Keratinocyte (primary cell): ENCODE results near the gene MYRFL. TPM values are rescaled to one million over a fixed set of nuclear protein-coding genes. Genes with fewer than 3 reads are reported as not detected.
"Not testable (repeated sequence)": the region's sequence is repeated elsewhere in the genome, so short reads cannot be mapped to it uniquely, and the experiment has no call there.

Experiments
- DNase-seq: peaks from one replicate; pipeline ENCODE4 v3.0.0-alpha.2; 2011; ENCODE audit warnings: low read depth, missing footprints, low spot score
- FAIRE-seq: peaks from 2 replicates; lab custom pipeline; 2011; peaks lifted over from hg19 to GRCh38; lab: Jason Lieb, UNC
- H2AFZ ChIP-seq: 2 replicates; pipeline ENCODE4 v1.6.0; 2012; ENCODE audit warnings: low read length, control low read depth, inconsistent platforms; ENCODE audit not compliant: control insufficient read depth
- H3K27ac ChIP-seq: 2 replicates; pipeline ENCODE4 v1.5.1; 2011; ENCODE audit warnings: low read length; ENCODE audit not compliant: control insufficient read depth, insufficient read depth
- H3K27me3 ChIP-seq: 3 replicates; pipeline ENCODE4 v1.6.0; 2011; ENCODE audit warnings: low read length; ENCODE audit not compliant: control insufficient read depth, insufficient read depth; ENCODE audit errors: extremely low read depth
- H3K36me3 ChIP-seq, 2 experiments: 2 replicates in 1 of 2; 3 replicates in 1 of 2; pipeline ENCODE4 v1.5.1; 2011; ENCODE audit warnings: low read length in 2 of 2, mild to moderate bottlenecking in 1 of 2; ENCODE audit not compliant: control insufficient read depth in 2 of 2, insufficient read depth in 2 of 2; ENCODE audit errors: extremely low read depth in 1 of 2
- H3K4me1 ChIP-seq: 3 replicates; pipeline ENCODE4 v1.5.1; 2011; ENCODE audit warnings: low read length; ENCODE audit not compliant: control insufficient read depth, insufficient read depth; ENCODE audit errors: extremely low read depth
- H3K4me2 ChIP-seq: 3 replicates; pipeline ENCODE4 v1.6.0; 2011; ENCODE audit warnings: low read depth, low read length; ENCODE audit not compliant: control insufficient read depth, insufficient read depth; ENCODE audit errors: extremely low read depth
- H3K4me3 ChIP-seq, 3 experiments: fragments of 200-600 bp in 1 of 3; sonication (generic) in 1 of 3; 2 replicates in 2 of 3; 3 replicates in 1 of 3; pipeline ENCODE4 v1.5.1; 2011 to 2016; ENCODE audit warnings: low read length in 3 of 3, mild to moderate bottlenecking in 3 of 3, control low read depth in 2 of 3, inconsistent platforms in 1 of 3, low read depth in 1 of 3, mixed read lengths in 1 of 3, mixed run types in 1 of 3, moderate library complexity in 1 of 3; ENCODE audit not compliant: control insufficient read depth in 2 of 3, insufficient read depth in 2 of 3; ENCODE audit errors: extremely low read depth in 1 of 3
- H3K79me2 ChIP-seq: 2 replicates; pipeline ENCODE4 v1.6.0; 2012; ENCODE audit warnings: low read length; ENCODE audit not compliant: control insufficient read depth, insufficient read depth
- H3K9ac ChIP-seq: 3 replicates; pipeline ENCODE4 v1.6.0; 2011; ENCODE audit warnings: low read length; ENCODE audit not compliant: control insufficient read depth, insufficient read depth; ENCODE audit errors: extremely low read depth
- H3K9me1 ChIP-seq: 3 replicates; pipeline ENCODE4 v1.6.0; 2011; ENCODE audit warnings: low read length; ENCODE audit not compliant: control insufficient read depth, insufficient read depth; ENCODE audit errors: extremely low read depth
- H3K9me3 ChIP-seq: 2 replicates; pipeline ENCODE4 v1.5.1; 2012; ENCODE audit warnings: low read depth, low read length; ENCODE audit not compliant: control insufficient read depth
- H4K20me1 ChIP-seq: 3 replicates; pipeline ENCODE4 v1.6.0; 2011; ENCODE audit warnings: low read length; ENCODE audit not compliant: control insufficient read depth, insufficient read depth; ENCODE audit errors: extremely low read depth
- EZH2 ChIP-seq: IDR thresholded peaks from one replicate; pipeline ENCODE4 v1.6.1; 2012; ENCODE audit warnings: inconsistent platforms, mild to moderate bottlenecking, low read length, moderate library complexity
- dilution Hi-C: fragments of 300-500 bp; cut with MboI; formaldehyde crosslinking; loops from one replicate; pipeline ENCODE4 v1.7.0; 2020; ENCODE audit warnings: low sequenced_read_pairs; ENCODE audit not compliant: extremely low pct_ligation_motif_present
- polyA plus RNA-seq, 5 experiments: library from polyadenylated mRNA; depleted of rRNA in 3 of 5; stranded (reverse) in 3 of 5; stranded (forward) in 1 of 5; unstranded in 1 of 5; fragments of >200 nt; gene quantifications; 1 replicate in 1 of 5; 2 replicates in 3 of 5; 3 replicates in 1 of 5; pipeline versions ENCODE4 v1.2.1 to v1.2.3, GENCODE V29; 2011 to 2012; ENCODE audit warnings: missing spikeins in 2 of 5, low read depth in 1 of 5, low replicate concordance in 1 of 5
- TF ChIP-seq, protein P1 (sequence below), 3 experiments: IDR thresholded peaks in 1 of 3; conservative IDR thresholded peaks in 1 of 3; optimal IDR thresholded peaks in 1 of 3; 2 replicates in 2 of 3; 3 replicates in 1 of 3; pipeline versions ENCODE3 to v1.5.1; 2011; ENCODE audit warnings: low read length in 3 of 3, mild to moderate bottlenecking in 3 of 3, moderate library complexity in 2 of 3, control low read depth in 1 of 3, inconsistent platforms in 1 of 3; ENCODE audit not compliant: insufficient read depth in 2 of 3; ENCODE audit errors: extremely low read depth in 1 of 3

The MYRFL gene
- polyA plus RNA-seq, 1 donor (not counting 4 experiments of a cell fraction or from before 2014, with no cell fraction given) = 0.39 TPM

DNA sequence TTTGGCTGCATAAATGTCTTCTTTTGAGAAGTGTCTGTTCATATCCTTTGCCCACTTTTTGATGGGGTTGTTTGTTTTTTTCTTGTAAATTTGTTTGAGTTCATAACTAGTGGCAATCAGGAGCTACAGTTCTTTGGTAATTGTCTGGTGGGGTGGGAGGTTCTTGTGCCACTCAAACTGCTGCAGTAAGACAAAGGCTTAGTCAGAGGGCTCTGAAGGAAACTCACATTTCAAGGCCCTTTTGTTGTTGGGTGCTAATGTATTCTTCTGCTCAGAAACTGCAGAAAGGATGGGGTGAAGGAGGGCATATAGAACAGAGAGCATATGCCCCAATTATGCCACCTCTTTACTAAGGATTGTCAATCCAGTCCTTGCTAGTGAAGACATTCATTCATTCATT is 21.9 kb downstream of the MYRFL start:
- H3K27ac ChIP-seq = no peak overlapping the region
- H3K9me3 ChIP-seq = no peaks in the 10 kb centered on the region
- H3K79me2 ChIP-seq = no peaks in the 10 kb centered on the region
- no peaks in the 10 kb centered on the region for H3K9me1 ChIP-seq
- no peaks in the 10 kb centered on the region for H3K4me1 ChIP-seq
- H3K36me3 ChIP-seq = no peaks in the 10 kb centered on the region
- no peaks in the 10 kb centered on the region for H4K20me1 ChIP-seq
- TF ChIP-seq, protein P1, sequence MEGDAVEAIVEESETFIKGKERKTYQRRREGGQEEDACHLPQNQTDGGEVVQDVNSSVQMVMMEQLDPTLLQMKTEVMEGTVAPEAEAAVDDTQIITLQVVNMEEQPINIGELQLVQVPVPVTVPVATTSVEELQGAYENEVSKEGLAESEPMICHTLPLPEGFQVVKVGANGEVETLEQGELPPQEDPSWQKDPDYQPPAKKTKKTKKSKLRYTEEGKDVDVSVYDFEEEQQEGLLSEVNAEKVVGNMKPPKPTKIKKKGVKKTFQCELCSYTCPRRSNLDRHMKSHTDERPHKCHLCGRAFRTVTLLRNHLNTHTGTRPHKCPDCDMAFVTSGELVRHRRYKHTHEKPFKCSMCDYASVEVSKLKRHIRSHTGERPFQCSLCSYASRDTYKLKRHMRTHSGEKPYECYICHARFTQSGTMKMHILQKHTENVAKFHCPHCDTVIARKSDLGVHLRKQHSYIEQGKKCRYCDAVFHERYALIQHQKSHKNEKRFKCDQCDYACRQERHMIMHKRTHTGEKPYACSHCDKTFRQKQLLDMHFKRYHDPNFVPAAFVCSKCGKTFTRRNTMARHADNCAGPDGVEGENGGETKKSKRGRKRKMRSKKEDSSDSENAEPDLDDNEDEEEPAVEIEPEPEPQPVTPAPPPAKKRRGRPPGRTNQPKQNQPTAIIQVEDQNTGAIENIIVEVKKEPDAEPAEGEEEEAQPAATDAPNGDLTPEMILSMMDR (optimal IDR thresholded peaks at IDR 0.05 in 1 of 3, IDR thresholded peaks at IDR 0.05 in 1 of 3, conservative IDR thresholded peaks at IDR 0.05 in 1 of 3; ENCODE audit: extremely low read depth in 1 of 3, insufficient read depth in 2 of 3, low read length in 3 of 3) = no peak
- TF ChIP-seq EZH2 = no peak
- FAIRE-seq (no peak), DNase-seq (no peak)
- dilution Hi-C loops = no loop called here
- no peaks in the 10 kb centered on the region for H3K27me3 ChIP-seq
- H3K4me3 ChIP-seq = no peak overlapping the region
- no peak overlapping the region for H3K4me2 ChIP-seq
- H3K9ac ChIP-seq = no peak overlapping the region
- no peak overlapping the region for H2AFZ ChIP-seq

DNA sequence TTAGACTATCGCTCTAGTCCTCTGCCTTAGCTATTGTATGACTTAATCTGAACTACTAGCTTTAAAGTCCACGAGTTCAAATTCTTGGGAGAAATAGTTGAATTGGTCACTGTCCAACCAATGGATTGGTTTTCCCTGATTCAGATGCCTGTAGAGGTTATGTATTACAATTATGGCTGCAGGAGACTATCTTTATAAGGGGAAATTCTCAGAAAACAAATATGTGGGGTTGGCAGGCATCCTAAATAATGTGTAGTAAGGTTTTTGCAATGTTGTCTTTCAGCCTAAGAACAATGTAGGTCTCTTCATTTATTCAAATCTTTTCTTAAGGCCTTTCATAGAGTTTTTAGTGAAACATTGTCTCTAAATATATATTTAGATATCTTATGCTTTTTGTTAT is 26.9 kb downstream of the MYRFL start:
- Histone ChIP-seq H3K27ac (no peak overlapping the region), H4K20me1 (no peaks in the 10 kb centered on the region), H3K79me2 (no peaks in the 10 kb centered on the region), H2AFZ (no peak overlapping the region), H3K4me1 (no peaks in the 10 kb centered on the region), H3K9me1 (no peaks in the 10 kb centered on the region), H3K9ac (no peak overlapping the region), H3K4me3 (no peak overlapping the region), H3K36me3 (no peaks in the 10 kb centered on the region), H3K27me3 (no peaks in the 10 kb centered on the region), H3K4me2 (no peak overlapping the region), H3K9me3 (no peaks in the 10 kb centered on the region)
- no peak for FAIRE-seq
- TF ChIP-seq EZH2 = no peak
- TF ChIP-seq, protein P1 (optimal IDR thresholded peaks at IDR 0.05 in 1 of 3, IDR thresholded peaks at IDR 0.05 in 1 of 3, conservative IDR thresholded peaks at IDR 0.05 in 1 of 3; ENCODE audit: extremely low read depth in 1 of 3, insufficient read depth in 2 of 3, low read length in 3 of 3) = no peak
- DNase-seq = no peak
- dilution Hi-C loops = no loop called here

DNA sequence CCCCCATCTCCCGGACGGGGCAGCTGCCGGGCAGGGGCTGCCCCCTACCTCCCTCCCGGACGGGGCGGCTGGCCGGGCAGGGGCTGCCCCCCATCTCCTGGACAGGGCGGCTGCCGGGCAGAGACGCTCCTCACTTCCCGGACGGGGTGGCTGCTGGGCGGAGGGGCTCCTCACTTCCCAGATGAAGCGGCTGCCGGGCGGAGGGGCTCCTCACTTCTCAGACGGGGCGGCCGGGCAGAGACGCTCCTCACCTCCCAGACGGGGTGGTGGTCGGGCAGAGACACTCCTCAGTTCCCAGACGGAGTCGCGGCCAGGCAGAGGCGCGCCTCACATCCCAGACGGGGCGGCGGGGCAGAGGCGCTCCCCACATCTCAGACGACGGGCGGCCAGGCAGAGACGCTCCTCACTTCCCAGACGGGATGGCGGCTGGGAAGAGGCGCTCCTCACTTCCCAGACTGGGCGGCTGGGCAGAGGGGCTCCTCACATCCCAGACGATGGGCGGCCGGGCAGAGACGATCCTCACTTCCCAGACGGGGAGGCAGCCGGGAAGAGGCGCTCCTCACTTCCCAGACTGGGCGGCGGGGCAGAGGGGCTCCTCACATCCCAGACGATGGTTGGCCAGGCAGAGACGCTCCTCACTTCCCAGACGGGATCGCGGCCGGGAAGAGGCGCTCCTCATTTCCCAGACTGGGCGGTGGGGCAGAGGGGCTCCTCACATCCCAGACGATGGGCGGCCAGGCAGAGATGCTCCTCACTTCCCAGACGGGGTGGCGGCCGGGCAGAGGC is 28.3 kb downstream of the MYRFL start:
- H2AFZ ChIP-seq, dilution Hi-C loops, H3K9me1 ChIP-seq, DNase-seq, H3K27ac ChIP-seq, H3K4me2 ChIP-seq, H4K20me1 ChIP-seq, H3K9ac ChIP-seq, H3K9me3 ChIP-seq, FAIRE-seq, H3K4me1 ChIP-seq, H3K4me3 ChIP-seq, H3K27me3 ChIP-seq, H3K79me2 ChIP-seq, H3K36me3 ChIP-seq: not testable (repeated sequence)
